Skin epidermis (tissue), 12 donors: ENCODE measurements around the gene RMDN3.

Experiments used
- H3K27ac ChIP-seq, 21 experiments: fragments of 200-600 bp; sonication (generic) in 11 of 21; one replicate each; pipeline ENCODE4 v1.5.0; 2020; ENCODE audit warnings: mild to moderate bottlenecking in 3 of 21, inconsistent platforms in 2 of 21, moderate library complexity in 2 of 21
- H3K4me3 ChIP-seq, 7 experiments: fragments of 200-600 bp; sonication (generic) in 2 of 7; one replicate each; pipeline ENCODE4 v1.5.0; 2020; ENCODE audit warnings: inconsistent platforms in 2 of 7, mild to moderate bottlenecking in 2 of 7, moderate library complexity in 1 of 7

The RMDN3 gene

GRCh38 chr15:40714144-40714543 lies 40.9 kb downstream of the RMDN3 start:
- no peak overlapping the region for H3K27ac ChIP-seq
- H3K4me3 ChIP-seq = no peak overlapping the region

DNA sequence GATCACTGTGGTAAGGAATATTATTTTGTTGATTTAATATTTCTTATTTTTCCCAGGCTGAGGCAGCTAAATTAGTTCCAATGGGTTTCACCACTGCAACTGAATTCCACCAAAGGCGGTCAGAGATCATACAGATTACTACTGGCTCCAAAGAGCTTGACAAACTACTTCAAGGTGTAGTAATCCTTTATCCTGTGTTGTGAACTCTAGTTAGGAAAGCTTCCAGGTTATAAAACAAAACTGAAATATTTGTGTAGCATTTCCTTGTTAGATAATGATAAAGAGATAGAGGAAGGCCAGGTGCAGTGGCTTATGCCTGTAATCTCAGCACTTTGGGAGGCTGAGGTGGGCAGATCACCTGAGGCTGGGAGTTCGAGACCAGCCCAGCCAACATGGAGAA lies 48.9 kb downstream of the RMDN3 start:
- Histone ChIP-seq H3K4me3 (no peak overlapping the region), H3K27ac (no peak overlapping the region)

GRCh38 chr15:40702077-40702476 lies 53.0 kb downstream of the RMDN3 start:
- Histone ChIP-seq H3K4me3 (no peak overlapping the region), H3K27ac (no peak overlapping the region)

DNA sequence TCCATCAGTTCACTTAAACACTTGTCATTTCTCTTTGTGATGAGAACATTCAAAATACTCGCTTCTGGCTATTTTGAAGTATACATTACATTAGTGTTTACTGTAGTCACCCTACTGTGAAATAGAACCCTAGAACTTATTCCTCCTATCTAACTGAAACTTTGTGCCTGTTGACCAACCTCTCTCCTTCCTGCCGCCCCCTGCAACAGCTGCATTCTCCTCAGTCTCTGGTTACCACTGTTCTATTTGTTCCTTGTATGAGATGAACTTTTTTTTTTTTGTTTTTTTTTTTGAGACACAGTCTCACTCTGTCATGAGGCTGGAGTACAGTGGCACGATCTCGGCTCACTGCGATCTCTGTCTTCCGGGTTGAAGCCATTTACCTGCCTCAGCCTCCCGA lies 57.1 kb downstream of the RMDN3 start:
- Histone ChIP-seq H3K4me3 (no peak overlapping the region), H3K27ac (no peak overlapping the region)

- Histone ChIP-seq H3K4me3 (peak overlapping the region in 1 of 7 experiments; percentile 69), H3K27ac (peak overlapping the region in 1 of 21 experiments; percentile 98)
Observed at GRCh38 chr15:40696228-40696627, 58.8 kb downstream of the RMDN3 start.

GRCh38 chr15:40695469-40695890 lies 59.6 kb downstream of the RMDN3 start:
- Histone ChIP-seq H3K4me3 (peak overlapping the region; percentile 69 to 97 (median 86)), H3K27ac (peak overlapping the region in 17 of 21 experiments; percentile 91 to 99 (median 98))

GRCh38 chr15:40694688-40695468 lies 60.2 kb downstream of the RMDN3 start, which contains the start of gene RAD51:
RAD51 (plus strand) TSS chr15:40695174; CDS start chr15:40698759, 3,585 bp downstream.
- Histone ChIP-seq H3K27ac (peak within 1 kb of the TSS; percentile 74 to 99 (median 98)), H3K4me3 (peak within 1 kb of the TSS; percentile 69 to 97 (median 86))

- H3K27ac ChIP-seq = peak overlapping the region; percentile 74 to 99 (median 98)
- H3K4me3 ChIP-seq = peak overlapping the region; percentile 69 to 97 (median 86)
Observed at GRCh38 chr15:40693904-40694687, 61.0 kb downstream of the RMDN3 start.

DNA sequence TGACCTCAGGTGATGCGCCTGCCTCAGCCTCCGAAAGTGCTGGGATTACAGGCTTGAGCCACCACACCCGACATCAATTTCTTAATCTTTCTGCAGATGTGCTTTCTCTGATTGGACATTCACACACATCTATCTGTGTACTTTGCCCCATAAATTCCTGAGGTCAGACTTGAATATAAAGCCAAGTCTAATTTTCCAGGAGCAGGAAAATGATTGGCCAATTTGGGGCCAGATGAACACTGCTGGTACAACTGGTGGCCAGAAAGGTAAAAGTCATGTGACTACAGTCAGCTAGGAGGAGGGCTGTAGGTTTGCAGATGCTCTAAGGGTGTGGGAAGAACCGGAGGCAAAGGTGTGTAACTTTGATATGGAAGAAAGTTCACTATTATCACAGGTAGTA lies 63.3 kb downstream of the RMDN3 start:
- no peak overlapping the region for H3K4me3 ChIP-seq
- H3K27ac ChIP-seq = no peak overlapping the region

DNA sequence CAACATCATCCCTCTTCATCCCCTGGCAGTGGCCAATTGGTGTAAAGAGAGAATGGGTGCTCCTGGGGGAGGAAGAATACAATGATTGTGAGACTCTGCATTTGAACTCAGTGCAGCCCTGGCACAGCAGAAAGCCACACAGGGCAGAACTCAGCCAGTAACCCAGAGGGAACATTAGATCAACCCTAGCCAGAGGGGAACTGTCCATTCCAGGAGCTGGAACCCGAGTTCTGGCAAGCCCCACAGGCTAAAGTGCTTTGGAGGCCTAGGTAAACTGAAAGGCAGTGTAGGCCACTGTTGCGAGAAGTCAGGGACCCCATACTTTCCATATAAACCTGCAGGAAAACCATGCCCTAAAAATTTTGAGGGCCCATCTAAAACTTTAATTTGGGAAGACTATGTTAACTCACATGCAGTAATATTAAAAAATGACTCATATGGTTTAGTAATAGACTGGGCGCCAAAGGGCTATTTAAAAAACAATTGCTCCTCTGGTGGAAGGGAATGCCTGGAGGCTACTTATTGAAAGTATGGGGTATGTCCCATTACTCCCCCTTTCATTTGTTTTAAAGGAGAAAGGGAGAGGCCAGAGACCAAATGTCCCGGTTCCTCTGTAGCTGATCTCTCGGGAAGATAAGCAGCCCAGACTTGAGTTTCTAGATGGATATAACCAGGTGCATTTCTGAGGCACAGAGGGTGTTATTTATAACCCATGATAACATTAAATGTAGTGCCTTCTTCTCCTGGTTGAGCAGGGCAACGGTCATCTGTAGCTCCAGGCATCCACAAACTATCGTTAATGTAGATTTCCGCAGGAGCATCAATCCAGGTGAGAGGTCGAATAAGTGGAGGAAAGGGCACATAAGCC lies 65.9 kb downstream of the RMDN3 start:
- no peak overlapping the region for H3K27ac ChIP-seq
- H3K4me3 ChIP-seq = no peak overlapping the region
